Measurements from ENCODE around the gene HES2. TPM values are rescaled to one million over a fixed set of nuclear protein-coding genes. Genes with fewer than 3 reads are reported as not detected.
"Not testable (repeated sequence)": the region's sequence is repeated elsewhere in the genome, so short reads cannot be mapped to it uniquely, and the experiment has no call there.

Gene HES2
- total RNA-seq, 1 donor from 2014 or later: 7.3 TPM

GRCh38 chr1:6437012-6437700 lies 17.4 kb upstream of the HES2 start:
- DNase-seq (ENCODE audit: low read depth in 2 of 2): not testable (repeated sequence)

- not testable (repeated sequence) for DNase-seq (ENCODE audit: low read depth in 2 of 2)
Measured at GRCh38 chr1:6436277-6436676, 16.6 kb upstream of the HES2 start.

- DNase-seq (ENCODE audit: low read depth in 2 of 2): no peak
Measured at GRCh38 chr1:6435547-6435946, 15.8 kb upstream of the HES2 start.

DNA sequence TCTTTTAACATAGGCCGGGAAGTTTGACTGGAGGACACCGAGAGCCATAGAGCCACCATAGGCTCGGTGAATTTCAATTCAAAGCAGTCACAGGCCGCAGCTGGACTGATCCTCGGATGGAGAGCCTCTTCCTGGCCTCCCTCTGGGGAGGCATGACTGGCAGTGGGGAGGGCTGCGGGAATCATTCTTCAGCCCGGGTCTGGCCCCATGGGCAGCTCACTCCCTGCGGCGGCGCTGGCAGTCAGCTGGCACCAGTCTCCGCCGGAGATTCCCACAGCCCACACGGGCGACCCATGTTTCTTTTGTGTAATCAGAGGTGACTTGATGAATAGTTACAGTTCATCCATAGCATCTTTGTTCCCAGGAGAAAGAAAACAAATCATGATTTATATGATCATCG lies 15.4 kb upstream of the HES2 start:
- DNase-seq (ENCODE audit: low read depth in 2 of 2): no peak

DNA sequence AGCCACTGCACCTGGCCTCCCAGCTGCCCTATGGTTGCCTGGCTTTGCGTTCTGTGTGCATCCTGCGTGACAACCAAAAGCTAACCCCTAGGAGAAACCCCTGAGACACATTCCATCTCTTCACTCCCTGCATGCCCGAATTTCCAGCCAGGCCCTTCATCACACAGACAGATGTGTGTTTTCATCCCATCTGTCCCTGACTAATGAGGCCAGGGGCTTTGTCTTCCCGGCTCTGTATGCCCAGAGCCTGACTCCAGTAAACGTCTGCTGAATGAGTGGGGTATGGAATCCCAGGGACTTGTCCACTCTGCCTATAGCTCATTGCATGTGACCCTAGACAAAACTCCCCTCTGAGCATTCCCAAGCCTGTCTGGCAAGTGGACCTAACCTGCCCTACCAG lies 14.5 kb upstream of the HES2 start:
- DNase-seq (ENCODE audit: low read depth in 2 of 2): no peak

- DNase-seq (ENCODE audit: low read depth in 2 of 2): not testable (repeated sequence)
Measured at GRCh38 chr1:6431645-6432579, 12.2 kb upstream of the HES2 start.

DNA sequence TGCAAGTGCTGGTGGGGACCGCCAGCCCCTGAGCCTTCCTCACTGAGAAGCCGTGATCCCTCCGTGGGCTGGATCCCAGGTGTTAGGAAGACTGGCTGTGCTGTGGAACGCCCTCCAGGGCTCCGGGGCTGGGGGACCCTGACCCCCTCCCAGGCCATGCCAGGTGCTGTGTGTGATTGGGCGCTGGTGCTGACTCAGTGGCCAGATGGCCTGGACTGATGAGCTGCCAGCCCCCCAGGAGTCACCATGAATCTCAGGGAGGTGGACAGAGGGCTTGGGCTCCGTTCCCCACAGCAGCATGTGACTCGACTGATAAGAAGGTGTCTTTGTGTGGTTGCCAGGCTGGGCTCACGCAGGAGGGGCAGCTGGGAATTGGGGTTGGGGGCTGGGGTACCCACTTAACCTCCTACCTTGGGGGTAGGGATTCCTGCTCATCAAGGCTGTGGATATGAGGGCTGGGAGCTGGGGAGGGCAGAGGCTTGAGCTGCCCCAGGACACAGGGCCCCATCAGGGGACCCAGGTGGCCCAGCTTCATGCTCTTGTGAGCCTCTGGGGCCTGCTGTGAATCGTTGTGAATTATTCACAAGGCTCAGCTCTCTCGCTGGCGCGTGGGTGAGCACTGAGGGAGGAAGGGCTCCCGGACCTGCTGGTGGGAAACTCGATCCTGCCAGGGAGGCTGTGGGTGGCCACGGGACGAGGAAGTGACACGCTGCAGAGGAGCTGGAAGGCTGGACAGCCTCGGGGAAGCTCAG lies 10.1 kb upstream of the HES2 start:
- DNase-seq (ENCODE audit: low read depth in 2 of 2): not testable (repeated sequence)

DNA sequence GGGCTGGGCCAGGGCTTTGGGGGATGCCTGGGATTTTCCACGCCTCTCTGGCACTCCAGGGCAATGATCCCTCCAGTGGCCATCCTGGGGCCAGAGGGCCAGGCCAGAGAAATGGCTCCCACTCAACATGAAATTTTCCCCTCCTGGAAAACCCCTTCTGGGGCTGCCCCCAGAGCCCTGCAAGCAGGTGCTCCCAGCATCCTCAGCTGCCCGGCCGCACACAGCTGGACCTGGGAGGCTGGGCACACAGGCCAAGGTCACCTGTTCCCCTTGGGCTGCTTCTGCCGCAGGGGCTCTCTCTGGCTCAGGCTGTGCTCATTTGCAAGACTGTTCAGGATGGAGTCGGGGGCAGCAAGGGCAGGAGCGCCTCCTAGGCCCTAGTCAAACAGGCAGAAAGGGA lies 8.7 kb upstream of the HES2 start:
- DNase-seq (ENCODE audit: low read depth in 2 of 2): not testable (repeated sequence)

GRCh38 chr1:6427441-6428390 lies 8.0 kb upstream of the HES2 start:
- DNase-seq (ENCODE audit: low read depth in 2 of 2): no peak

- no peak for DNase-seq (ENCODE audit: low read depth in 2 of 2)
Measured at GRCh38 chr1:6426972-6427350, 7.2 kb upstream of the HES2 start.

DNA sequence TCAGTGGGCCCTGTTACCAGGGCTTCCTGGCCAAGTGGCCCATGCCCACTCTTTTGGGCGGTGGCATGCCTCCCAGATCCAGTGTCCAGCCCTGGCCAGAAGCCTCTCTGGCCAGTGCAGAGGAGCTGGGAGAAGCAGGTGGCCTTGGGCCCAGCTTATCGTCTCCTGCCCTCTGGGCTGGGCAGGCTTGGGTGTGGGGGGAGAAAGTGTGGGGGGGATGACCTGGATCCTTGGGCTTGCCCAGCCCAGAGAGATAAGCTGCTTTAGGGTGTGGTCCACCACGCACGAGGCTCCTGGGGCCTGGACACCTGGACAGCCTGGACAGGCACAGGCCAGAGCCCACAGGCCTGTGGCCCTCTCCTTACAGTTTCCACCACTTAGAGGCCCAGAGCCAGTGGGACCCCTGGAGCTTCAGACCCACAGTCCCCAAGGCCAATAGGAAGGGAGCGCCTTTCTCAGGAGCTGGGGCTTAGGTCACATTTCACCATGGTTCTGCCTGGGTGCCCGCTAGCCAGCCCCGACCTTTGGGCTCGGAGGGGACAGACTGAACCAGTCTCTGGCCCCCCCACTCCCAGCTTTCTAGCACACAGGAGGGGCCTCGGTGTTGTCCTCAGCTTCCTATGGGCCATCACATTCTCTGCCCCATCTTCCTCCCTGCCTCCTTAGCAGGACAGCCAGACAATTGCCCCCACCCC lies 6.7 kb upstream of the HES2 start:
- DNase-seq (ENCODE audit: low read depth in 2 of 2): no peak

DNA sequence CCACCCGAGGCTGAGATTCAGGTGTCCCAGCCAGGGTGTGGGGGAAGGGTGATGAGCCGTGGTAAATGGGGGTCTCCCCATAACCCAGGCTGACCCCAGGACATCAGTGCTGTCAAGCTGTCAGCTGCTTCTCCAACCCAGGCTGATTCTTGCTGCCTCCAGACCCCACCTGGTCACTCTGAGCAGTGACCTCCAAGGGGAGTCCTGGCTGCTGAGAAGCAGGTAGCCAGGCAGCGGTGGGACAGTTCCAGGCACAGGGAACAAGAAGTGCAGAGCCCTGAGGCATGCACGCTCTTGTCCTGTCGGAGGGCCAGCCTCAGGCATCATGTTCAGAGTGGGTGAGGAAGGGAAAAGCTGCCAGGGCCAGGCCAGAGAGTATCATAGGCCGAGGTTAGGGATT lies 5.9 kb upstream of the HES2 start:
- no peak for DNase-seq (ENCODE audit: low read depth in 2 of 2)

DNA sequence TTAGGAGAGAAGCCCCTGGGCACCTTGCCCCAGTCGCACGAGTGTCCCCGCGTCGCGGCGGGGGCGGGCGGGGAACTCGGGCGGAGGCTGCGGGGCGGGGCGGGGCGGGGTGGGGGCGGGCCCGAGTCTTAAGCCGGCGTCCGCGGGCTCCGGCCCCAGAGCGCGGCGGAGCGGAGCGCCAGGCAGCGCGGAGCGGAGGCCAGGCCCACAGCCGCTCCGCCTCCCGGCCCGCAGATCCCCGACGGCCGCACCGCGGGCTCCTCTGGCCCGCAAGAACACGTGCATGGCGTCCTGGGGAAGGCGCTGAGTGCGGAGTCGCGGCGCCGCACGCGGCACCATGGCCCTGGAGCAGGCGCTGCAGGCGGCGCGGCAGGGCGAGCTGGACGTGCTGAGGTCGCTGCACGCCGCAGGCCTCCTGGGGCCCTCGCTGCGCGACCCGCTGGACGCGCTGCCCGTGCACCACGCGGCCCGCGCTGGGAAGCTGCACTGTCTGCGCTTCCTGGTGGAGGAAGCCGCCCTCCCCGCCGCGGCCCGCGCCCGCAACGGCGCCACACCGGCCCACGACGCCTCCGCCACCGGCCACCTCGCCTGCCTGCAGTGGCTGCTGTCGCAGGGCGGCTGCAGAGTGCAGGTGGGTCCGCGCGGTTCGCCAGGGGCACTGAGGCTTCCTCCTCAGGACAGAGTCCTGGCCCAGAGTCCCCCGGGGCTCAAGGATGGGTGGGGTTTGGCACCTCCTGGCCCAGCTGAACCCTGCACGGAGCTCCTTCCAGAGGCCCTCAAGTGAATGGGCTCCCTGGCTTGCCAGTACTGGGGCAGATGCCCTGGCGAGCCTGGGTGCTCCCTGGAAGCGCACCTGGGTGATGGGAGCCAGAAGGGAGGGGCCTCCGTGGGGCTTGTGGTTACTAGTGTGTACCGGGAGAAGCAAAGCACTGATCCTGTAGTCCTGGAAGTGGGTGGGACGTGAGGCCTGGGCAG lies 5.2 kb upstream of the HES2 start, which contains the start of gene ESPN:
ESPN (plus strand) TSS at position 158 of the 975 bp plus-strand sequence; CDS start at position 338, 180 bp downstream.
- peak; percentile 30 to 41 for DNase-seq (ENCODE audit: low read depth in 2 of 2)

DNA sequence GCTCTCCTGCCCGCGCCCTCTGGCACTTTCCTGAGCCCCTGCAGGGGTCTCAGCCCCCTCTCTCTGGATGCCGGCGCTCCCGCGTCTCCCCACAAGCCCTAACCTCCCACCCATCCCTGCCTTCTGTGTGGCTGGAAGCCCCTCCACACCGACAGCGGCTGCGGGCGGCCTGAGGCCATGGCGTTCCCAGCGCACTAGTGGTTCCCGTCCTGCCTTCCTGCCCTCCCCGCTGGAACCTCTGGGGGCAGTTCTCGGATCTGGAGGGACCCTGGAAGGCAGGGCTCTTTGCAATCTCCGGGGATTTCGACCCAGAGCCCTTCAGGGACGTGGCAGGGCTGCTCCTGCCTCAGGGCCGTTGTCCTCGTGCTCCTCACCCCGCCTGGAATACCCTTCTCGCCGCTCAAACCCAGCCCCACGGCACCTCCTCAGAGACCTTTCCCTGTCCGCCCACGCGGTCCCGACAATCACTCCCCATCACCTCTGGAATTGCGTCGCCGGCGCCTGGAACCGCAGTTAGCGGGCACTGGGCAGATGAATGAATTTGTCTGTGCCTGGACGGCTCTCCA lies 4.4 kb upstream of the HES2 start:
- peak in 1 of 2 donors; percentile 27 for DNase-seq (ENCODE audit: low read depth in 2 of 2)

GRCh38 chr1:6423321-6423999 lies 3.7 kb upstream of the HES2 start:
- DNase-seq (ENCODE audit: low read depth in 2 of 2): peak; percentile 86 to 94

- no peak for DNase-seq (ENCODE audit: low read depth in 2 of 2)
Measured at GRCh38 chr1:6421266-6421665, 1.5 kb upstream of the HES2 start.

GRCh38 chr1:6420454-6421042 lies 829 bp upstream of the HES2 start:
- peak; percentile 17 to 29 for DNase-seq (ENCODE audit: low read depth in 2 of 2)

DNA sequence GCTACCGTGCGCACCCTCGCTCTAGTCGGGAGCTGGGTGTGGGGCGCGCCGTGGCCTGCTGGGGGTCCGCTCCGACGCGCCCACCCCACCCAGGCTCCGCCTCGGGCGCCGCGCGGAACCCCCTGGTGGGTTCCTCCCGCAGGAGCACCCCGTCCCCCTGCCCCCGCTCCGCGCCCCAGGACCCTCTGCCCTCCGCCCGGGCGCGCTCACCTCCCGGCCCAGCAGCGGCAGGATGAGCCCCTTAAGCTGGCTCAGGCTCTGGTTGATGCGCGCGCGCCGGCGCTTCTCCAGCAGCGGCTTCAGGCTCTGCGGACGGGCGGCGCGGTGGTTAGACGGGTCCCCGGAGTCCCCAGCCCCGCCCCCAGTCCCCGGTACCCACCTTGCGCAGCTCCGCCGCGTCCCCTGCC lies 319 bp downstream of the HES2 start:
- peak; percentile 56 to 57 for DNase-seq (ENCODE audit: low read depth in 2 of 2)

Measured in lung microvascular endothelial cell (primary cell).